Measurements from ENCODE around the gene VANGL1.
A peak's percentile ranks its signal among the peaks of the same experiment; 100 is the strongest.
"Not testable (repeated sequence)": the region's sequence is repeated elsewhere in the genome, so short reads cannot be mapped to it uniquely, and the experiment has no call there.

The VANGL1 gene

GRCh38 chr1:115641762-115642167 is at the start of gene VANGL1:
Gene VANGL1, plus strand, starts transcription at chr1:115641970. Its CDS starts 9,444 bp downstream, at chr1:115651414.
- peak in 1 of 2 donors; percentile 1 for DNase-seq (ENCODE audit: low read depth in 2 of 2)

- DNase-seq (ENCODE audit: low read depth in 2 of 2) = no peak
Observed at GRCh38 chr1:115592264-115592663, 49.5 kb upstream of the VANGL1 start.

DNA sequence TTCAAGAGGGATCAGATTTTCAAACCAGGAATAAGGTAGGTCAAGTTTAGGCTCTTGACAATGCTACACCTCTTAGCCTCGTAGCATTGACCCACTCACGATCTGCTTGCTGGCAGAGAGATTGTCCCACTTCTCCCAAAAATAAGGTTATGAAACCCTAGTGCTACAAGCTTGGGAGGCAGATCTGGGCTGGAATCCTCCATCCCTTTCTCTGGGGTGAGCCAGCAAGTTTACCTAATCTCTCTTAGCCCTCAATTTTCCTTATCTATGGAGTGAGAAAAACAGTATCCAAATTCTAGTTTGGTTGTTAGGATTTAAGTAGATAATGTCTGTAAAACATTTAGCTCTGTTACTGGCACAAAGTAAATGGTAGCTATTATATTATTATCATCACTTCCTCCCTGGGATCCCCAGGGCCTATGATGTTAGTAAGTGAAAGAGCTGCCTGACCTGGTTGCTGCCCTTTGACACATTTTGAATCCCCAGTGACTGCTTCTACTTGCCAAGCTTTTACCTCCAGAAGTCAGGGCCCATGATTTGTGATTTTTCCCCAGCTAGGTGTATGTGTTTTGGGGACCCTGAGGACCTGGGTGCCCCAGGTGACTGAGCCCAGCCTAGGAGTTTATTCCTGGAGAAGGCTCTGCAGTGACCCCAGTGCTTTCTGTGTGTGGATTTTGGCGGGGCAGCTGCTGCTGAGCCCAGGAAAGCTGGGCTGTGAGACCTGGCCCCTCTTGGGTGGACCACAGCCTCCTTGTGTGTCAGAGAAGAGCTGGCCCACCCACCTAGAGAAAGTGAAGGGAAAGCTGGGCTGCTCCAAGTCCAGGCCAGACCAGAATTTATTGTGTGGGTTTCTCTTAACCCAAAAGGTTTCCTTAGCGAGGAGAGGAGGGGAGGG is 48.2 kb upstream of the VANGL1 start:
- no peak for DNase-seq (ENCODE audit: low read depth in 2 of 2)

- no peak for DNase-seq (ENCODE audit: low read depth in 2 of 2)
Observed at GRCh38 chr1:115594600-115594999, 47.2 kb upstream of the VANGL1 start.

DNA sequence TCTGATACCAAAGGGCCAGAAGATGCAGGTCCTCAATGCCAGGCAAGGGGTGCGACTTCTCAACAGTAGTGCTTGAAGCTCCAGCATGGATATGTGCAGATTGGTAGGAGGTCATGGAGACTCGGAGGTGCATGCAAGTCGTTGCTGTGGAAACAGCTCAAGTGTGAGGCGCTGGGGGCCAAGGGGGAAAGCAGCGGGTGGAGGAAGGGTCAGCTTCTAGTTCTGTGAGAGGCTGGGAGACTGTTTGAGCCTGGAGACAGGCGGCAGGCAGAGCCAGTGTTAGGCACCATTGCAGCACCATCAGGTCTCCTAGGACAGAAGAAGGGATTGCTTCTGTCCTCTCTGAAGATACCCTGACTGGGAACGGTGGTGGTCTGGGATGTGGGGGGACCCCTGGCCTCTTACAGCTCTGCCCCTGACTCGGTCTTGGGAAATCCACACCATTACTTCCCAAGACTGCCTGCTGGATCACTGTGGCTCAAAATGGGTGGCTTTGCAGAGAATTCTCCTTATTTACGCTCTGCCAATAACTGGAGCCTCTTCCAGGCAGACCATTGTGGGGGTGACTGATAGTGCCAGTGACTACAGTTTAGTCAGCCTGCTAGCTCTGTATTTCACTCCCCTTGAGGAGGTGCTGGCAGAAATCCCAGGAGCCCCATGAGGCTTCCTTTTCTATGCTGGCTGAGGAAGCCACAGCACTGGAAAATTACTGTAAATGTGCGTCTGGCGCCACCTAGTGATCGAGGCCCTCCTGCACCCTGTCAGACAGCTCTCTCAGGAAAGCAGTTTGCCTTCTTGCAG is 46.3 kb upstream of the VANGL1 start:
- peak in 1 of 2 donors; percentile 27 for DNase-seq (ENCODE audit: low read depth in 2 of 2)

DNA sequence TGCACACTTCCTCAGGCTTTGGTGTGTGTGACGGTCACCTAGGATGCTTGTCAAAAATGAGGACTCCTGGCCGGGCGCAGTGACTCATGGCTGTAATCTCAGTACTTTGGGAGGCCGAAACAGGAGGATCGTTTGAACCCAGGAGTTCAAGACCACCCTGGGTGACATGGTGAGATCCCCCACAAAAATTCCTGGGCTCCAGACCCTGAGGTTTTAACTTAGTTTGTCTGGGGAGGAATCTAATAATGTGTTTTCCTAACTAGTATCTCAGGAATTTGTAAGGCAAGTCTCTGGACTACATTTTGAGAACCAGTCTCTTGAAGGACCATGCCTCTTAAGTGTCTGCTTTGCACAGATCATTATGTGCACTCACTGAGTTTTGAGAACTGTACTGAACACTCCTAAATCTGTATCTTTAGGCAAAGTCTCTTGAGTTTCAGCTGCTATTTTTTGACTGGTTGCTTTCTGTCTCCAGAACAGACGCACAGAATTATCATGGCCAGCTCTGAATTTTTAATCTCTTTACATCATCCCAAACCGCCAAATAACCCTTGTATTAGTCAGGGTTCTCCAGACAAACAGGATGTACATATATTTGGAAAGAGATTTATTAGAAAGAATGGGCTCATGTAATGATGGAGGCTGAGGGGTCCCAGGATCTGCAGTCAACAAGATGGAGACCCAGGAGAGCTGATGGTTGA is 45.5 kb upstream of the VANGL1 start:
- no peak for DNase-seq (ENCODE audit: low read depth in 2 of 2)

DNA sequence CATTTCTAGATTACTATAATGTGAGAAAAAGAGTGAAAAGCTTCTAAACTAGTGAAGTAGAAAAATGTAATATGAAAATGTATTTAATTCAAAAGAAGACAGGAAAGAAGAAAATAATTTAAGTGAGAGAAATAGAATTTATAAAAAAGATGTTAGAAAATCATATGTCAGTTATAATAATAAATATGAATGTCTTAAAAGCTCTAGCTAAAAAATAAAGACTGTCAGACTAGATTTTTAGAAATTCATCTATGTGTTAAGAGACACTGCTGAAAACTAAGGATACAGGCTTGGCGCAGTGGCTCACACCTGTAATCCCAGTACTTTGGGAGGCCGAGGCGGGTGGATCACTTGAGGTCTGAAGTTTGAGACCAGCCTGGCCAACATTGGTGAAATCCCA is 37.3 kb upstream of the VANGL1 start:
- DNase-seq (ENCODE audit: low read depth in 2 of 2) = no peak

DNA sequence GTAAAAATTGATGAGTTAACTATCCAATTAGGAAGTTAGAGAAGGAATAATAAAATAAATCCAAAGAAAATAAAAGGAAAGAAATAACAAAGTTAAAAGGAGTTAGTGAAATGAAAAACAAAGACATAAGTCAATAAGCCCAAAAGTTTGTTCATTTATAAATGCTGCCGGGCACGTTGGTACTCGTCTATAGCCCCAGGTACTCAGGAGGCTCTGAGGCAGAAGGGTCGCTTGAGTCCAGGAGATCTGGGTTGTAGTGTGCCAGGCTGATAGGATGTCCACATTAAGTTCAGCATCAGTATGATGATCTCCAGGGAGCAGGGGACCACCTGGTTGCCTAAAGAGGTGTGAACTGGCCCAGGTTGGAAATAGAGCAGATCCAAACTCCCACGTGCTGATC is 35.5 kb upstream of the VANGL1 start:
- DNase-seq (ENCODE audit: low read depth in 2 of 2) = no peak

DNA sequence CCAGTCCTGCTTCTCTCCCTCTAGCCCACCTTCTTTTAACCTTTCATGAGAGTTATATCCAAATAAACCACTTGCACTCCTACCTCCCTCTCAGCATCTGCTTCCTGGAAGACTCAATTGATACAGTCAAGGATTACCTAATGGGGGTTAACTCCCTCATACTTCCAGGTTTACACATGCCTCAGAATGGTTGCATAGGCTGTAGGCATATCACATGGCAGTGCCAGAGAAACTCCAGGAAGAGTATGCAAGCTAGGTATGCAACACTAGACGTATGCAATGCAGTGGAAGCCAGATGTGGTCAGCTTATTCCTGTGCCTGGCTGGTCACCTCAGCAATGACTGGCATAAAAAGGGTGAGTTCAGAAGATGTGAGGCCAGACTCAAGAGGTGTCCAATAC is 32.7 kb upstream of the VANGL1 start:
- no peak for DNase-seq (ENCODE audit: low read depth in 2 of 2)

GRCh38 chr1:115613767-115614166 is 28.0 kb upstream of the VANGL1 start:
- no peak for DNase-seq (ENCODE audit: low read depth in 2 of 2)

- no peak for DNase-seq (ENCODE audit: low read depth in 2 of 2)
Observed at GRCh38 chr1:115620453-115620852, 21.3 kb upstream of the VANGL1 start.

DNA sequence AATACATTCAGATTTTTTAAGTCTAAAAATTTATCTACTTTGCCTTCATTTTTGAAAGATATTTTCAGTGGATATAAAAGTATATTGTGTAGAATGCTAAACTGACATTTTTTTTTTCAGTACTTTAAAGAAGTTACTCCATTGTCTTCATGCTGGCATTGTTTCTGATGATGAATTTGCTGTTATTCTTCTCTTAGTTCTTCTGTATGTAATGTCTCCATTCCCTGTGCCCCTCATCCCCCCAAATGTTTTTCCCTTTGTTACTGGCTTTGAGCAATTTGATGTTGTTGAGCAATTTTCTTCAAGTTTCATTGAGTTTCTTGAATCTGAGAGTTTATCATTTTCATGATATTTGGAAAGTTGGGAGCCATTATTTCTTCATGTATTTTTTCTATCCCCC is 20.8 kb upstream of the VANGL1 start:
- no peak for DNase-seq (ENCODE audit: low read depth in 2 of 2)

DNA sequence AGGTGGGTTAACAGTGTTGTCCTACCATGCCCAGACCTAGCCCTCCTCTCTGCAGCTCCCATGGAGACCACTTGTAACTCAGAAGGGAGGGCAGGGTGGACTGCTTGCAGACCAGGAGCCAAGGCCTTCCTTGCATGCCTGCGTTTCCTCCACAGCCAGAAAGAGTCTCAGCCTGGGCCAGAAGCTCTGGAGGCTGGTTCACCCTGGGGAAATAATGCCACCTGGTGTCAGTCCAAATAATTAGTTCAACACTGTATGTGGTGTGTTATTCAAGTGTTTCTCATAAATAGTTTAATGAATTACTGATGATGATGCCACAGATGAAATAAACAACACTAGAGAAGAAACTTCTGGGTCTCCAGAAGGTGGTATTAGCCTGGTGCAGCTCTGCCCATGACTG is 16.9 kb upstream of the VANGL1 start:
- no peak for DNase-seq (ENCODE audit: low read depth in 2 of 2)

GRCh38 chr1:115630342-115630741 is 11.4 kb upstream of the VANGL1 start:
- DNase-seq (ENCODE audit: low read depth in 2 of 2) = no peak

DNA sequence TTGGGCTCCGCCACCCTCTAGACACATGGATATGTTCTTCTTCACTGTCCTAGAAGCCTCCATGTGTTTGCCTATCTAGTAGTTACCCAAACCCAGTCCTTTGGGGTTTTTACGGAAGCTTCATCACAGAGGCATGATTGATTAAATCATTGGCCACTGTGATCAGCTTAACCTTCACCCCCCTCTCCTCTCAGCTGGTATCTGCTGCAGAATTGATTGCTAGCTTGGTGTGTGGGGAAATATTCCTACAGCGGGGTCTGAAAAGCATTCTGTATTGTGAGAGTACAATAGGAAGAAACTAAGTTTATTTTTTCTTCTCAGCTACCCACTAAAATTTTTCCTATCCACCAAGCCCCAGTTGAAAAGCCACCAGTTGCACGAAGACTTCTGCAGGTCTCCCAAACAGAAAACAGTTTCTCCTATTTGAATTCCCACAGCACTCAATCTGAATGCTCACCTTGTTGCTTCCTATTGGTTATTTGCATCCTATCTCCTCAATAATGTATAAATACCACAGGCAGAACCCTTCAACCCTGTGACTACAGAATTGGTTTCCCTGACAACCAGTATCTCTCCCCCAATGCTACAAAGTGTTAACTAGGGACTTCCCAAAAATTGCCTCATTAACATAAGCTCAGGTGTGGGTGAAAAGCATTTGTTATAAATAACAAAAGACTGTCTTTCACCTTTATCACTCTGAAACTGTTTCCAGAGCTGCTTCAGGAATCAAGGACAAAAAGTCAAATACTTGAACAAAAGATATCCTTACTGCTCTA is 9.3 kb upstream of the VANGL1 start:
- DNase-seq (ENCODE audit: low read depth in 2 of 2) = no peak

DNA sequence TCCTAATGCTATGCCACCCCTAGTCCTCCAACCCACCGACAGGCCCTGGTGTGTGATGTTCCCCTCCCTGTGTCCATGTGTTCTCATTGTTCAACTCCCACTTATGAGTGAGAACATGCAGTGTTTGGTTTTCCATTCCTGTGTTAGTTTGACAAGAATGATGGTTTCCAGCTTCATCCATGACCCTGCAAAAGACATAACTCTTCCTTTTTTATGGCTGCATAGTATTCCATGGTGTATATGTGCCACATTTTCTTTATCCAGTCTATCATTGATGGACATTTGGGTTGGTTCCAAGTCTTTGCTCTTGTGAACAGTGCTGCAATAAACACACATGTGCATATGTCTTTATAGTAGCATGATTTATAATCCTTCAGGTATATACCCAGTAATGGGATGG is 8.2 kb upstream of the VANGL1 start:
- not testable (repeated sequence) for DNase-seq (ENCODE audit: low read depth in 2 of 2)

- DNase-seq (ENCODE audit: low read depth in 2 of 2) = not testable (repeated sequence)
Observed at GRCh38 chr1:115637247-115637646, 4.5 kb upstream of the VANGL1 start.

- no peak for DNase-seq (ENCODE audit: low read depth in 2 of 2)
Observed at GRCh38 chr1:115640384-115640783, 1.4 kb upstream of the VANGL1 start.

DNA sequence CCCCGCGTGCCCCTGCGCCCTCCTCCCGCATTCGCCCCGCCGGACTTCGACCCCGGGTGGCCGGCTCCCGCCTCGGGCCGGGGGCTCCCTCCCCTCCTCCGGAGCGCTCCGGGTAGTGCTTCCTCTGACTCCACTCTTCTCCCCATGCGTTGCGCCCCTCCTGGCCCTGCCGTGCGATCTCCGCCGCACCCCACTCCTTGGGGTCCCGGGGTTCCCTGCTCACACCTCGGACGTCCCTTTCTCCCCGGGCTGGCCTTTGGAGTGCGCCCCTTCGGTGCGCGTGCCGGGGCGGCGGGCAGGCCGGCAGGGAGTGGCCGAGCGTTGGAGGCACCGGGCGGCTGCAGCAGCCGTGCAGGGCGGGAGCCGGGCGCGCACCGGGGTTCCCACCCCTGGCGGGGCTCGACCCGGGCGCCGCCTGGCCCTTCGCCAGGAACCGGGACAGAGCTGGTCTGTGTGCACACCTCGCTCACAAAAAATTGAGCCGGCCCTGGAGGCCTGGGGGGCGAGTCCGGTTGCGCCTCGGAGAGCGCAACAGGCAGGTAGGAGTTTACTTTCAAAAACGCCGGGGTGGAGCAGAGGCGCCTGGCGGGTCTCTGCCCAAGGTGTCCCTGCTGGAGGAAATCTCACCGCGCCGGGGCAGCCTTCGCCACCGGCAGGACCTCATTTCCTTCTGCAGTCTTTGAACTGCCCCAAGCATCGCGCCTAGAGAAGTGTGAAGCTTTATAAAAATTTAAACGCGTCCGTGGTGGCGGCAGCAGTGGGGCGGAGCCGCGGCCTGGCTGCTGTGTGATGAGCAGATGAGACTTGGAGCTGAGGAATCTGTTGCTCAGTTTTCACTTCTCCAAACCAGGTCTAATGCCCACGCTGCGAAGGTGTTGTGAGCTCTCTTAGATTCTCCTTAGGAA is 650 bp downstream of the VANGL1 start:
- DNase-seq (ENCODE audit: low read depth in 2 of 2) = peak; percentile 5 to 18

- DNase-seq (ENCODE audit: low read depth in 2 of 2) = no peak
Observed at GRCh38 chr1:115643225-115643624, 1.5 kb downstream of the VANGL1 start.
